RCC 7860 (cell line): Measurements from ENCODE around the gene CD28.

ENCODE experiments used
- DNase-seq: peaks from one replicate; pipeline ENCODE4 v3.0.0-alpha.2; 2015; ENCODE audit warnings: low spot score
- FAIRE-seq: peaks from 2 replicates; lab custom pipeline; 2012; peaks lifted over from hg19 to GRCh38; lab: Jason Lieb, UNC

Gene CD28

GRCh38 chr2:203706403-203706802 is at the start of gene CD28:
CD28 (plus strand) TSS chr2:203706639; CDS start chr2:203706697, 58 bp downstream.
- DNase-seq (no peak), FAIRE-seq (no peak)

DNA sequence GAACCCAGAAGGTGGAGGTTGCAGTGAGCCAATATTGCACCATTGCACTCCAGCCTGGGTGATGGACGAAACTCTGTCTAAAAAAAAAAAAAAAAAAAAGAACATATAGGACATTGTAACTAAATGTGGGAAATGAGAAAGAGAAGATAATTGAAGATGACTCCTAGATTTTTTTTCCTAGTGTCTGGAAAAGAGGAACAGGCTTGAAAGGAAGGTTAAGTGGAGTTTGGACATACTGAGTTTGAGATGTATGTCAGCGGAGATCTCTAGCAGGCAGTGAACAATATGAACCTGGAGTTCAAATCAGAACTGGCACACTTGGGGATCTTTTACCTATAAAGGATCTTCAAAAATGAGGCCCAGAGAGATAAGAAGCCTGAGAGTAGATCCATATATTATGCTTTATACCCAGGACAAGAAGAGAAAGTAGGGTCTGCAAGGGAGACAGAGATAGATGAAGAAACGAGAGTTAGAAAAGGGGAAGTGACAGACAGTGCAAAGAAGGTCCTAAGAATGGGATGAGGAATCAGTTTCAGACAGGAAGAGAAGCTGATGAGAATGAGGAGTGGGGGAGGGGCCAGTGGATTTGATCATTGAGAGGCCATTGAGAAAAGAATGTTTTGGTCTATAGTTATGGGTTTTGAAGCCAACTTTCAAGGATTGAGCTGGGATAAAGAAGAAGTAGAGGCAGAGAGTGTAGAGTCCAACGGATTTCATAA is 46.9 kb upstream of the CD28 start:
- DNase-seq (no peak), FAIRE-seq (no peak)

- DNase-seq = no peak
- FAIRE-seq = no peak
Observed at GRCh38 chr2:203660465-203660864, 46.0 kb upstream of the CD28 start.

DNA sequence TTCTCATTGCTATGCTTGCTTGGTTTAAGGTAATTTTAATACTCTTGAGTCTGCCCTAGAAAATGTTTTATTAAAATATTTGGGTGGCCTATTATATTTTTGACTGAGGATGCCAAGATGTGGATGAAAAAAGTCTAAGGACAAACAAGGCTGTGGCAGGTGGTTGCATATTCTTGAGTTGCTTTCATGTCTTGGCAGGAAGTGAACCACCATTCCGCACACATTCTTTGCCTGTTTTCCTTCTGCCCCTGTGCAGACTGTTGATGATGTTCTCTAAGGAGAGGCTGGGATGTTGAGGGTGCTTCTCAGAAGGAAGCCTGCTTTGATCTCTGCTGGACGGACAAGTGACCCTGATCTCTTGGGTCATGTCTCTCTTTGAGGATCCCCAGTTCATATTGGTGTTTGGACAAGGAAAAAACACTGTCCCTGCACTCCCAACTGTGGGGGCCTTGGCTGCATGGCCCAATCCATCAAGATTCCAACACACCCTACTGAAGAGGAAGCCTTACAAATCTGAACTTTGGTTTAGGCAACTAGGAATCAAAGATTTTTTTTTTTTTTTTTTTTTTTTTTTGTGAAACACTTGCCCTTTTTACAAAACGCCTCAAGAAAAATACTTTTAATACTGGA is 45.0 kb upstream of the CD28 start:
- FAIRE-seq (no peak), DNase-seq (no peak)

- no peak for FAIRE-seq
Observed at GRCh38 chr2:203662487-203662886, 44.0 kb upstream of the CD28 start.

GRCh38 chr2:203662951-203663350 is 43.5 kb upstream of the CD28 start:
- no peak for FAIRE-seq
- DNase-seq = no peak

More at GRCh38 chr2:203662487-203662886, 44.0 kb upstream of the CD28 start:
- no peak for DNase-seq

DNA sequence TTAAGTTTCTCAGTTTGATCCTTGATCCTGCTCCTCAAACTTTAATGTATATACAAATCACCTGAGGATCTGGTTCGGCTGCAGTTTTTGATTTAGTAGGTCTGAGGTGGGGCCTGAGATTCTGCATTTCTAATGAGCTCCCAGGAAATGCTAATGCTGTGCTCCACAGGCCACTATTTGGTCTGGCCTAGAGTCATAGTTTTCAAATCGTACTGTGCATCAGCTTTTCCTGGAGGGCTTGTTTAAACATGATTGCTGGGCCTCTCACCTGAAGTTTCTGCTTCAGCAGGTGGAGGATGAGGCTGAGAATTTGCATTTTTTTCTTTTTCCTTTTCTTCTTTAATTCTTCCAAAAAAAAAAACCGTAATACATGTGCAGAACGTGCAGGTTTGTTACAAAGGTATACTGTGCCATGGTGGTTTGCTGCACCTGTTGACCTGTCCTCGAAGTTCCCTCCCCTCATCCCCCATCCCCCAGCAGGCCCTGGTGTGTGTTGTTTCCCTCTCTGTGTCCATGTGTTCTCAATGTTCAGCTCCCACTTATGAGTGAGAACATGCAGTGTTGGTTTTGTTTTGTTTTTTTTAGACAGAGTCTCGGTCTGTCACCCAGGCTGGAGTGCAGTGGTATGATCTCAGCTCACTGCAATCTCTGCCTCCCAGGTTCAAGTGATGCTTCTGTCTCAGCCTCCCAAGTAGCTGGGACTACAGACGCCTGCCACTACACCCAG is 42.2 kb upstream of the CD28 start:
- DNase-seq (no peak), FAIRE-seq (no peak)

- DNase-seq (no peak), FAIRE-seq (no peak)
Observed at GRCh38 chr2:203667838-203668237, 38.6 kb upstream of the CD28 start.

DNA sequence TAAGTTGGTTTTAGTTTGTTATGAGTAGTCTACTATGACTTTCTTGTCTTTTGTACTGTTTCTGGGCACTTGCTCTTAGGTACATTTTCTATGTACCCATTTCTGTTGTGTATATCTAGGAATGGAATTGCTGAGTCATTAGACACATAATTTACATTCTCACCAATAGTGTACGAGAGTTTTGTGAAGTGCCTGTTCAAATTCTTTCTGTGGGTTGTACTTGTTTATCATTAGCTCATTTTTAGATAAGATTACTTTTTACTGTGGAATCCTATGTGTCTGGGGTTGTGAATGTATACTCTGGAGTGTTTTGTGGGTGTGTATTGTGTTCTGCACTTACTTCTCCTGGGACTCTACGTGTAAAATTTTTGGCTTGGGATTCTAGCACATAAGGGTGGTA is 36.6 kb upstream of the CD28 start:
- no peak for FAIRE-seq

DNA sequence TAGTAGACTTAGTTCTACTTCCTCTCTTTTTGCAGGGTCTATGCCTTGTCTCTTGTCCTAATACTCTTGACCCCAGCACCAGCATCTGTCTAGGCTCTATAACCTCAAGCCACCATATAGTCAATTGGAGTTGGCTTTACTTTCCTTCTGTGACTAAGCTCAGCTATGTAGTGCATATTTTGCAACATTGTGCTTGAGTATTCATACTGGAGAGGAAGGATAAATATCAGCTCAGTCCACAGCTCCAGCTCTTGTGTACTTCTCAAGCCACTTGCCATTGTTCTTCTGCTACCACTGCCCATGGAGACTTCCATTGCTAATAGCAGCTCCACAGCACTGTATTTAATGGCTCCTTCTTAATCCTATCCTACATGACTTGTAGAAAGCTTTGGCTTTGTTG is 35.5 kb upstream of the CD28 start:
- DNase-seq (no peak), FAIRE-seq (no peak)

More for the DNA sequence above, 36.6 kb upstream of the CD28 start:
- DNase-seq = peak; percentile 19

DNA sequence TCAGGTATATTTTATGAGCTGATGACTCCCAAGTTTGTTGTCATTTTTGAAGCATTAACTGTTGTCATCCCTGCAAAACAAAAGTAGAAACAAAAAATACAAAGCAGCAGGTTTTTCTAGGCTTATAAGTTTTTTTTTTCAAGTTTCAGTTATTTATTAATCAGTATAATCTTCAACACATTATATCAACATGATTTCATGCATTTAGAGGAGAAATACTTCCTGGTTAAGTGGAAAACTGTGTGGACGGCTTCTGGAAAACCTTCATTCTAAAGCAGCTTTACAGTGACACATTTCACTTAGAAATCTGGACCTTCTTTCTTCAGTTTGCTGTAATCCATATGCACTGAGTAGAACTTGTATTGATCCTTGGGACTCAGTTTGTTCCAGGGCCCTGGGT is 34.6 kb upstream of the CD28 start:
- no peak for FAIRE-seq
- no peak for DNase-seq

DNA sequence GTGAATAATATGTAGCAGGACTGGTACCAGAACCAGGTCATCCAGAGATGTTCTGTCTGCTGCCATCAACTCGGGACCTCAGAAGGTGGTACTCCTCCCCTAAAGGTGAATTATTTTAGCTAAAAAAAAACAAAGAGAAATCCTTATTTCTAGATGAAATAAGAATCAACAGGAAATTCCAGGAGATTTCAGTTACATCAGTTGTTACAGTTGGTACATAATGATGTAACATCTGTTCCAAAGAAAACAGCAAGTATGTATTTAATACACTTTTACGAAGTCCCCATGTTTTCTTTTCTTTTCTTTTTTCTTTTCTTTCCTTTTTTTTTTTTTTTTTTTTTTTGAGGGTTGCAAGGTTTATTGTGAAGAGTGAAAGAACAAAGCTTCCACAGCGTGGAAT is 33.6 kb upstream of the CD28 start:
- FAIRE-seq (no peak), DNase-seq (no peak)

- no peak for FAIRE-seq
- DNase-seq = no peak
Observed at GRCh38 chr2:203673933-203674332, 32.5 kb upstream of the CD28 start.

DNA sequence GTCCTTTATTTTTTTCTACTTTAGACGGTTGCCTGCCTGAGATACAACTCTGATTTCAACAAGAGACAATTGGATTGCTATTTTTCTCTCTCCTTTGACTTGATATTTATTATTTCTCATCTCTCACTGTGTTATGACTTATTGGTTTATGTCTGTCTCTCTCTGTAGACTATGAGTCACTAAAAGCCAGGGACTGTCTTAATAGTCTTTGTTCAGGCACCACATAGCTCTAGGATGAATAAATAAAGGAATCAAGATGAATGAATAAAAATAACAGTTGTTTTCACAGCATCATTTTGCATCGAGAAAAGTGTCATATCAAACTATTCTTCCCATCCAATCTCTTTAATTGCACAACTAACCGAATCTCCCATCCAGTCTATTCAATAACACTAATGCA is 31.4 kb upstream of the CD28 start:
- FAIRE-seq = no peak
- no peak for DNase-seq

GRCh38 chr2:203678971-203679370 is 27.5 kb upstream of the CD28 start:
- DNase-seq (no peak), FAIRE-seq (no peak)

- DNase-seq (no peak), FAIRE-seq (no peak)
Observed at GRCh38 chr2:203679401-203679800, 27.0 kb upstream of the CD28 start.

GRCh38 chr2:203681978-203682377 is 24.5 kb upstream of the CD28 start:
- no peak for DNase-seq
- no peak for FAIRE-seq

DNA sequence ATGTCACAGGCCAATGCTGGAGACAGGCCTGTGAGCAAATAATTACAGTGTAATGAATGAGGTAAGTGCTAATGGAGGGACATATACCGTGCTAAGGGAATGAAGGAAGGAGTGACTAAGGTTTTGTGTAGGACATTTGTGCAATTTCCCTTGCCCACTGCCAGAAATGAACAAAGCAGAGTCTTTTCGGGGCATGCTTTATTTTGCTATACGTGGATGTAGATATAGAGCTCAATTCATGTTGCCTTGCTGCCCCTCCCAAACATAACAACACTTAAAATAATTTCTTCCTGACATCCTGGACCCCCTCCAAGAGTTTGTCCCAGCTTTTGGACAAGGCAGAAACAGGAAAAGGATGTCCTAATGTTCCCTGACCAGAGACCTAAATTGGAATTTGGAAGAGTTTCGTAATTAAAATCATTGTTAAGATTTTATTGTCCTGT is 23.7 kb upstream of the CD28 start:
- no peak for DNase-seq
- FAIRE-seq = no peak

DNA sequence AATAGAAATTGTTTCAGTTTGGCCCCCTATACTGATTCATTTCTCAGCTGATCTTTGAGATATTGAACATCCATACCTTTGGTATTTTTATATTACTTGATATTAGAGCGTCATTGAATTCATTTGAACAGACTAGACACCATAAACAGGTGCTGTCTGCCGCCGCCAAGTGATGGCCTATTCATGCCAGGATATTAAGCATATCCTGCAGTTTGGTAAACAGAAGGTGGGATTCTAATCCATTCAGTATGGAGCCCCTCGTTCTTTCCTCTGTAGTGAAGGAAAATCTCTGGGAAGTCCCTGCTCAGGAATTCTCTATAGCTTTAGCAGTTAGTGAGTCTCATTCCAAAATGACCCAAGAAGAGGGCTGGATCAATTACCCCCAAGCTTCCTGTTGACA is 23.0 kb upstream of the CD28 start:
- no peak for FAIRE-seq
- DNase-seq = no peak

GRCh38 chr2:203683932-203684556 is 22.4 kb upstream of the CD28 start:
- DNase-seq (peak; percentile 97), FAIRE-seq (peak; percentile 83)

DNA sequence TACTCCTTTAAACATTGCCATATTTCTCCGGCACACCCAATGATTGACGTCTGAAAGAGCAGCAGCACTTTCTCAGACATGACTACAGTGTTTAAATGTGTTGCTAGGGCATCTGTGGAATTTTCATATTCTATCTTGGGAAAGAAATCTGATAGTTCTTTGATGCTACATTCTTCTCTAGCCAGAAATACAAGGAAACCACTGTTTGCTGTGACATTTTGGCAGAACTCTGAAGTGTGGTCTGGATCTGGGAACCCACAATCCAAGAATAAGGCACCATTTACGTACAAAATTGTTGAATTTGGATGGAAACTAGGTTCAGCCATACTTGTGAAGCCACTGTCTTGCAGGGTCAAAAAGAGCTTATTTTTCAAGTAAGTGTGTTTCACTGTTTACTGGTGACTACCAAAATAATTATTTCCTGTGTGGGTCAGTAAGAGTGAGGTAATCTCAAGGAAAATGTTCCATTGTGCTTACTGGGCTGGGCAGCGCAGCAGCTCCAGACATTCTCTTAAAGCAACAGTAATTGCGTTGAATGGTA is 21.3 kb upstream of the CD28 start:
- DNase-seq (peak; percentile 35), FAIRE-seq (no peak)
